OCI-LY7 (cell line): ENCODE measurements around the gene HDAC9. TPM values are rescaled to one million over a fixed set of nuclear protein-coding genes. Genes with fewer than 3 reads are reported as not detected.

Source experiments
- BruUV-seq: library from RNA; stranded (reverse); fragments of 400-500 nt; replicated peaks from 2 replicates; lab custom pipeline; 2021; lab: Mats Ljungman, UMichigan
- CTCF ChIA-PET: fragments of 300-600 bp; sonication (Branson Sonifier 250); formaldehyde crosslinking; loops from one replicate; lab custom pipeline; 2022; ENCODE audit warnings: antibody characterized with exemption; ENCODE audit not compliant: unreplicated experiment; lab: Charles Lee
- POLR2A ChIA-PET: fragments of 300-600 bp; sonication (Branson Sonifier 250); formaldehyde crosslinking; loops from one replicate; lab custom pipeline; 2022; ENCODE audit warnings: antibody characterized with exemption; lab: Charles Lee
- DNase-seq: peaks from one replicate; pipeline ENCODE4 v3.0.0-alpha.2; 2015; ENCODE audit warnings: low spot score
- H2AFZ ChIP-seq: fragments of 200-600 bp; sonication (generic), shearing (Covaris generic); 2 replicates; pipeline ENCODE4 v1.6.1; 2014; ENCODE audit warnings: mild to moderate bottlenecking, antibody characterized with exemption, low read length, moderate library complexity
- H3K27ac ChIP-seq: fragments of 200-600 bp; sonication (generic); 2 replicates; pipeline ENCODE4 v1.5.1; 2014; ENCODE audit warnings: mixed run types, low read depth, mild to moderate bottlenecking, moderate library complexity, low read length, inconsistent platforms; ENCODE audit not compliant: poor library complexity, severe bottlenecking
- H3K36me3 ChIP-seq: fragments of 200-600 bp; sonication (generic); 2 replicates; pipeline ENCODE4 v1.6.1; 2014; ENCODE audit warnings: mild to moderate bottlenecking, antibody characterized with exemption, low read length, moderate library complexity, mixed read lengths; ENCODE audit not compliant: insufficient read depth
- H3K4me1 ChIP-seq: fragments of 200-600 bp; sonication (generic); 2 replicates; pipeline ENCODE4 v1.5.1; 2014; ENCODE audit warnings: mild to moderate bottlenecking, low read length; ENCODE audit not compliant: insufficient read depth, poor library complexity, severe bottlenecking
- H3K4me2 ChIP-seq: fragments of 200-600 bp; sonication (generic); 2 replicates; pipeline ENCODE4 v1.6.1; 2014; ENCODE audit warnings: mild to moderate bottlenecking, low read length
- H3K4me3 ChIP-seq: fragments of 200-600 bp; sonication (generic); 2 replicates; pipeline ENCODE4 v1.5.1; 2014; ENCODE audit warnings: mild to moderate bottlenecking, low read depth, low read length; ENCODE audit not compliant: poor library complexity, severe bottlenecking
- H3K79me2 ChIP-seq: fragments of 200-600 bp; sonication (generic); 2 replicates; pipeline ENCODE4 v1.6.1; 2016; ENCODE audit warnings: low read depth, mild to moderate bottlenecking, low read length, moderate library complexity, mixed read lengths; ENCODE audit not compliant: insufficient read depth
- H3K9me2 ChIP-seq: fragments of 200-600 bp; sonication (generic); 2 replicates; pipeline ENCODE4 v1.6.1; 2016; ENCODE audit warnings: mild to moderate bottlenecking, low read length, mixed read lengths; ENCODE audit not compliant: insufficient read depth
- H3K9me3 ChIP-seq: fragments of 200-600 bp; sonication (generic); 2 replicates; pipeline ENCODE4 v1.6.1; 2014; ENCODE audit warnings: mild to moderate bottlenecking, mixed run types, low read length, mixed read lengths
- H4K20me1 ChIP-seq: fragments of 200-600 bp; sonication (generic); 2 replicates; pipeline ENCODE4 v1.6.1; 2014; ENCODE audit warnings: mild to moderate bottlenecking, antibody characterized with exemption, low read length, moderate library complexity, mixed read lengths; ENCODE audit not compliant: insufficient read depth
- CTCF ChIP-seq: fragments of 200-600 bp; sonication (generic); conservative IDR thresholded peaks from 2 replicates; pipeline ENCODE4 v1.5.1; 2014; ENCODE audit warnings: mild to moderate bottlenecking, antibody characterized with exemption, low read length, moderate library complexity, mixed read lengths
- EZH2phosphoT487 ChIP-seq: fragments of 200-600 bp; sonication (generic); IDR thresholded peaks from 2 replicates; pipeline ENCODE4 v1.6.1; 2018; ENCODE audit warnings: low read depth, borderline replicate concordance, mild to moderate bottlenecking, mixed run types, antibody characterized with exemption, low read length, moderate library complexity, mixed read lengths
- intact Hi-C: fragments of 100-400 bp; cut with micrococcal nuclease; formaldehyde crosslinking; loops from one replicate; pipeline ENCODE4 v1.10.0; 2022; ENCODE audit not compliant: unreplicated experiment
- total RNA-seq, 2 experiments: library from RNA; depleted of rRNA in 1 of 2; stranded (reverse); fragments of >200 nt in 1 of 2; shearing (Covaris generic) in 1 of 2; gene quantifications; 2 replicates each; pipeline ENCODE4 v1.2.3, GENCODE V29; 2014 to 2022

Gene HDAC9
- total RNA-seq, 2 experiments from 2014 or later, result 58.8 to 91.7 TPM

GRCh38 chr7:18693406-18693805 lies 197.9 kb downstream of the HDAC9 start:
- Histone ChIP-seq H2AFZ (no peak overlapping the region), H3K79me2 (no peaks in the 10 kb centered on the region), H3K4me1 (no peaks in the 10 kb centered on the region), H4K20me1 (no peaks in the 10 kb centered on the region), H3K4me3 (no peak overlapping the region), H3K4me2 (no peak overlapping the region), H3K9me3 (no peaks in the 10 kb centered on the region), H3K9me2 (no peaks in the 10 kb centered on the region), H3K36me3 (no peaks in the 10 kb centered on the region), H3K27ac (no peak overlapping the region)
- intact Hi-C loops, result no loop called here
- DNase-seq, result no peak
- CTCF ChIA-PET, result no interaction called here
- TF ChIP-seq CTCF (peak; percentile 57), EZH2phosphoT487 (no peak)
- POLR2A ChIA-PET, result interaction anchor here (0.7 to 1.2 kb wide), 2 partner anchors 80 to 375 kb away, joined by 3 to 4 read pairs; no protein-coding TSS in a partner anchor
- BruUV-seq, result no TSS peak

GRCh38 chr7:18693816-18694215 lies 198.3 kb downstream of the HDAC9 start:
- DNase-seq, result no peak
- no peak overlapping the region for H3K27ac ChIP-seq
- H2AFZ ChIP-seq, result no peak overlapping the region
- H3K79me2 ChIP-seq, result no peaks in the 10 kb centered on the region
- ChIA-PET CTCF (no interaction called here), POLR2A (interaction anchor here (0.7 to 1.2 kb wide), 2 partner anchors 80 to 376 kb away, joined by 3 to 4 read pairs; no protein-coding TSS in a partner anchor)
- TF ChIP-seq EZH2phosphoT487, result no peak
- TF ChIP-seq CTCF, result no peak
- H3K9me3 ChIP-seq, result no peaks in the 10 kb centered on the region
- no peaks in the 10 kb centered on the region for H3K9me2 ChIP-seq
- H3K4me1 ChIP-seq, result no peaks in the 10 kb centered on the region
- H4K20me1 ChIP-seq, result no peaks in the 10 kb centered on the region
- BruUV-seq, result no TSS peak
- H3K4me2 ChIP-seq, result no peak overlapping the region
- intact Hi-C loops, result no loop called here
- H3K36me3 ChIP-seq, result no peaks in the 10 kb centered on the region
- H3K4me3 ChIP-seq, result no peak overlapping the region

GRCh38 chr7:18694484-18694883 lies 198.9 kb downstream of the HDAC9 start:
- ChIA-PET CTCF (no interaction called here), POLR2A (no interaction called here)
- H3K4me2 ChIP-seq, result no peak overlapping the region
- TF ChIP-seq CTCF (no peak), EZH2phosphoT487 (no peak)
- H4K20me1 ChIP-seq, result no peaks in the 10 kb centered on the region
- H3K4me3 ChIP-seq, result no peak overlapping the region
- intact Hi-C loops, result no loop called here
- DNase-seq, result no peak
- no TSS peak for BruUV-seq
- H3K36me3 ChIP-seq, result no peaks in the 10 kb centered on the region
- no peaks in the 10 kb centered on the region for H3K79me2 ChIP-seq
- H2AFZ ChIP-seq, result no peak overlapping the region
- H3K27ac ChIP-seq, result no peak overlapping the region
- no peaks in the 10 kb centered on the region for H3K9me3 ChIP-seq
- H3K9me2 ChIP-seq, result no peaks in the 10 kb centered on the region
- H3K4me1 ChIP-seq, result no peaks in the 10 kb centered on the region
